Neural progenitor cell (in vitro differentiated cells): ENCODE results near the gene PAX5.

Source experiments
- EZH2 ChIP-seq: fragments of 200-600 bp; sonication (generic); IDR thresholded peaks from 2 replicates; pipeline ENCODE4 v1.6.1; 2017; ENCODE audit warnings: antibody characterized with exemption, mild to moderate bottlenecking, moderate library complexity
- TF ChIP-seq, protein P1 (sequence below): fragments of 200-600 bp; sonication (generic); IDR thresholded peaks from 2 replicates; pipeline ENCODE4 v1.5.1; 2017; ENCODE audit warnings: antibody characterized with exemption, mild to moderate bottlenecking

DNA sequence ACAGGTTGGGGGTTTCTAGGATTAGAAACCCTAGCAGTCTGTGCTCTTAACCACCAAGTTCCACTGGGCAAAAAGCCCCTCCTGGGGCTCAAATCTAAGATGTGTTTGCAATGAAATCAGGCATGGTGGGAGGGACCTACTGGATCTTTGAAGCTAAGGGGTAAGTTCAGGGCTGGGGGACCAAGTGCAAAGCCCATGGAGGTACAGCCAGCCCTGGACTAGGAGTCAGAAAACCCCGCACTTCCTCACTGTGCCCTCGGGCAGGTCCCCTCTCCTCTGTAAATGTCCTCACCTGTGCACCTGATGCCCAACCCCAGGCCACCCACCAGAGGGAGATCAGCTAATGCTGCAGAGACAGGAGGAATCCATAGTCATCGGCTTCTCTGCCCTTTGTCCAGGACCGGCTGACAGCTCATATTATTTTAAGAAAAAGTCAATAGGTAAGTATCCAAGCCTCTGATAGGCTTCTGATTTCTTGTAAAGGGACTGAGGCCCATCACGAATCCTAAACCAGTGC is 138.3 kb downstream of the PAX5 start:
- TF ChIP-seq, protein P1, sequence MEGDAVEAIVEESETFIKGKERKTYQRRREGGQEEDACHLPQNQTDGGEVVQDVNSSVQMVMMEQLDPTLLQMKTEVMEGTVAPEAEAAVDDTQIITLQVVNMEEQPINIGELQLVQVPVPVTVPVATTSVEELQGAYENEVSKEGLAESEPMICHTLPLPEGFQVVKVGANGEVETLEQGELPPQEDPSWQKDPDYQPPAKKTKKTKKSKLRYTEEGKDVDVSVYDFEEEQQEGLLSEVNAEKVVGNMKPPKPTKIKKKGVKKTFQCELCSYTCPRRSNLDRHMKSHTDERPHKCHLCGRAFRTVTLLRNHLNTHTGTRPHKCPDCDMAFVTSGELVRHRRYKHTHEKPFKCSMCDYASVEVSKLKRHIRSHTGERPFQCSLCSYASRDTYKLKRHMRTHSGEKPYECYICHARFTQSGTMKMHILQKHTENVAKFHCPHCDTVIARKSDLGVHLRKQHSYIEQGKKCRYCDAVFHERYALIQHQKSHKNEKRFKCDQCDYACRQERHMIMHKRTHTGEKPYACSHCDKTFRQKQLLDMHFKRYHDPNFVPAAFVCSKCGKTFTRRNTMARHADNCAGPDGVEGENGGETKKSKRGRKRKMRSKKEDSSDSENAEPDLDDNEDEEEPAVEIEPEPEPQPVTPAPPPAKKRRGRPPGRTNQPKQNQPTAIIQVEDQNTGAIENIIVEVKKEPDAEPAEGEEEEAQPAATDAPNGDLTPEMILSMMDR, result no peak
- TF ChIP-seq EZH2, result no peak
